NCI-H748 (cell line): ENCODE data around the gene TNFAIP8.

Source experiments
- DNase-seq: peaks from one replicate; lab custom pipeline; 2025; ENCODE audit not compliant: unreplicated experiment; lab: John Stamatoyannopoulos, UW

The TNFAIP8 gene

DNA sequence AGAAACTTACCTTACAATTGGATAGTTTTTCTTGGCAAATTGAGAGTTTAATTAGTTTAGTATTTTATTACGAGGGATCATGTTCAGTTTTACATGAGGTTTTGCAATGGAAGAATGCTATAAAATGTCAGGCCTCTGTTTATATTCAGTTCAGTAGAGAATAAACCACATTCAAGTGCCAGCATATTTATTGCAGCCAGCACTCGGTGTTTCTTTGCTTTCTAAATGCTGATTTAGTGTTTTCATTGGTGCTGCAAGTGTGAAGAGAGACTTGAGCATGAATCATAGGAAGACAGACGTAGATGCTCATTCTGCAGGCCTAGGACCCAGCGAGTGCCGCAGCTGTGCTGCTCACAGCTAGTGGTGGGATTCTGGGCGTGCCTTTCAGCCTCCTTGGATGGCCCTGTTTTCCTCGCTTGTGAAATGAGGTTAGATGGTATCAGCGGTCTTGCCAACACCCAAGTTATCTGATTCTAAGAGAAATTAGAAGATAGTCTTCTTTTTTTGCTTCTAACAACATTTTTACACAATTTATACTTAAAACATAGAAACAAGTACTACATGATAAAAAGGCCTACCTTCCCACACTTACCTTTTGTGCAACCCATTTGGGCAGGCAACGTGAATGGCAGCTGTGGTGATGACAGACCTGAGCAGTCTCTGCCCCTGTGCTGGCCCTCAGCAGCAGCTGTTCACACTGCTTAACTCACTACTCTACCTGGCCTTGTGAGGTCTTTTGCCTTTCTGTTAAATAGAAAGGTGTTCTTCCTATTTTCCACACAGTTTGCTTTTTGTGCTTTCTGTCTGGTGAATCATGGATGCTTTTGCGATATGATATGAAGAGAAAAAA is 26.8 kb upstream of the TNFAIP8 start:
- DNase-seq, result no peak

DNA sequence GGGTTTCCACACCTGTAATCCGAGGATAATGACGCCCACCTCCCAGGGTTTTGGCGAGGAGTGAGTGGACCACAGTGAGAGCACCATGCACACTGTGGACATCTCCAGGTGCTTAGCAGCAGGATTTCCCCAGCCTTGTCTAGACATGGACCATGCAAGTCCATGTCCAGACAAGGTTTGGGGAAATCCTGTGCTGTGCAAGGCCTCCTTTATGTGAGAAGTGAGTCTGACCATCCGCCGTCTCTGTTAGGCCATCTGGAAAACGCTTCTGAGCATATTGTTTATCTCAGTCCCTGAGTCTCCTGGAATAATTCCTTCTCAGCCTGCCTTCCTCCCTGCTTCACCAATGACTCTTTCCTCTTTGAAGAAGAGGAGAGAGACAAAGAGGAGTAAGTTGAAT is 26.2 kb upstream of the TNFAIP8 start:
- DNase-seq, result no peak

DNA sequence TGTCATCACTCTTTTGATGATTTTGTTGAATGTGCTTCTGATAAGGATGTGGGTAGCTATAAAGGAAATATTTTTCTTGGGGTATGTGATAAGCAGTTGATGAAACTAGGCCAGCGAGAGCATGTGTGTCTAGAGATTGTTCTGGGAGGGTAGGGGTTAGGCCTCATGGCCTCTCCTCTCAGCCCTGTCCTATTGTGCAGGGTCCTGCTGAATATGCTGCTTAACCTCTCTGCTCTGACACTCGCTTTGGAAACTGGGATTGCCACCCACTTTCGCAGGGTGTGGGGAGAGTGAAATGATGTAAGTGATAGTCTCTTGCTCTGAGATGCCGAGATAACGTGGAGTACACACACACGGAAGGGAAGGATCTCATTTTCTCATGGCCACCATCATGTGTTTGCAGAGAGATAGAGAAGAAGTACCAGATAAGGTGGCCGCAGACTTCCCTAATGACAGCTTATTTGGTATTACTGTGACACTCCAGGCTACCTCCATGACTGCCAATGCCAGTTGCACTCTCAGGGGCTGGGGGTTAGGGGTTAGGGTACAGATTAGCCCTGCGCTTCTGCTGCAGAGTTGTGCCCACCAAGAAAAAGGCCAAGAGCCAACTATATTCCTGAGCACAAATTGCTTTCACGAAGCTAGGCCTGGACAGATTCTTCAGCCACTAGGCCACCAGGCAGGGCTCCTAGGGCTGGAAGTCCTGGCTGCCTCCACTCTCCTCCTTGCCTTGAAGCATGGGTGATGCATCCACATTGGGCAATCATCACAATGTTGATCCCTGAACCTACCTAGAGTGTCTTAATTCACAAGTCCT is 25.2 kb upstream of the TNFAIP8 start:
- no peak for DNase-seq

DNA sequence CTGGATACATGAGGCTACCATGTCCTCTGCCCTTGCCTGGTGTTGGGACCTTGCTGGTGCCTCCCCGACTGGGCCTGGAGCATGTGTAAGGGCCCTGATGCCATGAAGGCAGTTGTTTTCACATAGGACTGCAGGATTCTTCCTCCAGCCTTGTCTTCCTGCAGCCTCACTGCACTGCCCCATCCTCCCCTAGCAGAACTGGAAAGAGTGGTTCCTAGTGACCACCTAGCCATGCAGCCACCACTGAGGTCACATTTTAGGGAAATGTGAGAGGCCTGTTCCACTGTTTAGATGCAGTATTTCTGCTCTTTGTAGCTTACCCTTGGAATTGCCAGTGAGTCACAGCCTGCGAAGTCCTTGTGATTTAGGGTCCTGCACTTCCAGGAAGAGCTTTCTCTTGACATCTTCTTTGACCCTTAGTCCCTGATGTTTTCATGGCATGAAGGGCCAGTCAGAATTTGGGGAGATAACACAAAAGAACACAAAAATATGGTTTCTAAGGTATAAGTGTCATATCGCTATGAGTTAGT is 24.2 kb upstream of the TNFAIP8 start:
- DNase-seq, result no peak

DNA sequence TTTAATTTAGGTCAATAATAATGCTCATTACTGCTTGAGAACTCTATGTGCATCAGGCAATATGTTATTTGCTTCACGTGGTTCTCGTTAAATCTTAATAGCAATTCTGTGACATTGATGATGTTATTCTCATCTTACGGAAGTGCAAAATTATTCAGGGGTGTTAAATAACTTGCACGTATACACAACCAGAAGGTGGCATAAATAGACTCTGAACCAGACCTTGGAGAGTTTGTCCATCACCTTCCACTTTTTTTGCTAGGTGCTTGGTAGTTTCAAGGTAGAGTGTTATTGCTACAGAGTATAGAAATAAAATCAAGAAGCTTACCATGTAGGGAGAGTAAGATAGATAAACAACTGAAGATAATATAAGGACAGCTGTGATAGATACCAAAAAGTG is 23.6 kb upstream of the TNFAIP8 start:
- DNase-seq, result no peak

DNA sequence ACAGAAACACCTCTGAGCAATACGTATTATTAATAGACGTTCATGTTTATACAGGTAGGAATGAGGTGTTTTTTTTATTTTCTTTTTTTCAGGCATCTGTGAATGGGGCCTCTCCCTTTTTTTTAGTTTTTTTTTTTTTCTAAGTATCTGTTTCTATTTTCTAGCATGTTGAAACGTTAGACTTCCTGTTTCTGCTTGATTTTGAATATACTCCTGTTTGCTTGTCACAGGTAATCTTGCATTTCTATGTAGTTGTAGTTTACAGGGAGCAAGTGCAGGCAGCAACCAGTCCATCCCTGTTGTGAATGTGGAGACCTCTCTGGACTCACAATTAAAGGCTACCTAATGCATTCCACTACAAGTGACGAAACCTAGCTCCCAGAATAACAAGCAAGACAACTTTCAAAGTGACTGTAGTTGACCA is 22.8 kb upstream of the TNFAIP8 start:
- no peak for DNase-seq

DNA sequence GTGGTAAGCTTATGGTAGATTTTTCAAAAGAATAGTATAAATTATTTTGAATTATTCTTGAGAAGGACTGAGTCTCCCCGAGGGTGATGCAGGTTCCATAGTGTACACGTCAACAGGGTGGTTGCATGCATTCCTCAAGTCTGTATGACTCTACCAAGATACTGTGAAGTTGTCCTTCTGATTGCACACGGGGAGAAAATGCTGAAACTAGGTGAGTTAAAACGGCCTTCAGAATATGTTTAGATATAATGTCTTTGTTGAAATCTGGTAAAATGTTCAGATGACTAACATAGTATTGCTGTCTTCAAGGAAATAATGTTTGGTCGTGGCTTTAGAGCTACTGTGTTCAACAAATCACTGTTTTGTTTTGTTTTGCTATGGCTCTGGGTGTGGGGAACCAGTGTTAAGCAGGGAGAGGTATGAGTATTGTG is 22.4 kb upstream of the TNFAIP8 start:
- DNase-seq, result no peak

DNA sequence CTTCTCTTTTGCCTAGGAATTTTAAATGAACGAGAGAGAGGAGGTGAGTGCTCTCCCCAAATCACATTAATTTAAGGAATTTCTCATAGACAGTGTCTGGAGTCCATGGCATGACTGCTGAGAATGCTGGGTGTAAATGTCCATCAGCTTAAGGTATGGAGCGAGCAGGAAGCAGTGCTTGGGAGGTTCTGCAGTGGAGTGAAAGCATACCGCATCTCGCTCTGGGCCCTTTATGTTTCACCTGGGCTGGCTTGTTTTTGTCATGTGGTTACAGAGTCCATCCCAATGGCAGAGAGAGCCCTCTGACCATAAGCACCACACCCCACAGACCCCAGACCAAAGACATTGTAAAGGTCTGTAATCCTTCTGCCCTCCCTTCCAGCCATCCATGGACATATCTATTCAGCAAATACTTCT is 20.6 kb upstream of the TNFAIP8 start:
- no peak for DNase-seq

DNA sequence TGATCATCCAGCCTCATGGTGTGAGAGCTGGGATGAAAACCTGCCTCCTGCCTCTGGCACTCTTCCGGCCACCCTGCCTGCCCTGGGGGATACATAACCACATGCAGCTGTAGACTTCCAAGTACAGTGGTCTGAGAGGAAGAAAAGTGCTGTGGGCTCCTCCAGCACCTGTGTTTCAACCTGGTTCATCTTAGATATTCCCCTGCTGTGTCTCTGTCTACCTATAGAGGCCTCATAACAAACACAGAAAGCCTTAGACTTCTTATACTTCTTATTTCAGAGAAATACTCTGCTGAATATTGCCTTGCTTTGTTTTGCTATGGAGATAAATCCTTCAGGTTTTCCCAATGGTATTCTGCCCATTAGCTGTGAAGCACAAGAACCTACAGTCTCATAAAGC is 19.6 kb upstream of the TNFAIP8 start:
- DNase-seq, result no peak

DNA sequence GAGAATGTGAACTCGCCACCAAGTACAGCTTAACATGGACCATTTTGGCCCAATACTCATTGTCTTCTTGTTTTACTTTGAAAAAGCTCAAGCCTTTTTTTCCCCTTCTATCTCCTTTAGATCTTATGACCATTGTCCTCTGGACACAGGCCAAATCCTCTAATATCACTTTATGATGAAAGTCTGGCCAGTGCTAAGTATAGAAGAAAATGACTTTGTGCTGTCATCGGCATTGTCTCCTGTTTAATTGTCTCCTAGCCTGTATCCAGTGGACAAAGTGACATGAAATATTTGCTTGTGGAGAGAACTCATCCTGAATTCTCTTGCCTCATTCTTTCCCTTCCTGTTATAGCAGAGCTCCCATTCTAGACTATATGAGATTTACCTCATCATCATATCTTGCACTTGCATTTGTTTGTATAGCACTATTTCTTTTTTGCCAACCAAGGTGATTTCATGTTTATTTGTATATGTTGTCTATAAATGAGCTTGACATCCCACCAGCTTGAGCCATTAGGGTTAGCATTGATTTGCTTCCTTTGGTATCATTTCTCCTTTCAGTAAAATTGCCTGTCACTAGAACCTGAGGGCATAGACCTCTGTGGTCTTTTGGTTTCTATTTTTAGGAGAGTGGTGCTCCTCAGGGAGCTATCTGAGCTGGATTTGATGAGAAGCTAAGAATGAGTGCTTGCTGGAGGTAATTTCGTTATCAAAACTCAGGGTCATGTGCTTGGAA is 18.8 kb upstream of the TNFAIP8 start:
- DNase-seq, result no peak

DNA sequence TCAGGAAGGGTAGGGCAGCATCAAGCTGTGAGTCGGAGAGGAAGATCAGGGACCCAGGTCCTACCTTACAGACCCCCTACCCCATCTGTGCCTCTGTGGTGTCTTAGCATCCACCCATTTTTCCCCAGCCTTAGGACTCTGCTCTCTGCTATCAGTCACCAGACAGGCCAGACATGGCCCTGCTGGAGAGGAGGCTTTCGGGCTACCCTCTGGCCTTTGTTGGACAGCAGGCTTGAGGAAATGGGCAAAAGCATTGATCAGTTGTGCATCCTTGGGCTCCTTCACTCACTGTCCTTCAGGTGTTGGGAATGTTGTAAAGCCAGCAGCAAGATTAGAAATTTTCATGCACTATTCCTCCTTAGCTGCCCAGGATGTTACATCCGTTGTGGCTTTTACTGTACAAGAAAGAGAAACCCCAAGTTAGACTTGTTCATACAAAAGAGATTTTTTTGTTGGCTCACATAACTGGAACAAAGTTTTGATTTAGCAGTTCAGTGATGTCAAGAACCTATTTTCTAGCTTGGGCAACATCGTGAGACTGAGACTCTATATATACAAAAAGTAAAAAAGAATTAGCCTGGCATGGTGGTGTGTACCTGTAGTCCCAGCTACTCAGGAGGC is 17.4 kb upstream of the TNFAIP8 start:
- no peak for DNase-seq

DNA sequence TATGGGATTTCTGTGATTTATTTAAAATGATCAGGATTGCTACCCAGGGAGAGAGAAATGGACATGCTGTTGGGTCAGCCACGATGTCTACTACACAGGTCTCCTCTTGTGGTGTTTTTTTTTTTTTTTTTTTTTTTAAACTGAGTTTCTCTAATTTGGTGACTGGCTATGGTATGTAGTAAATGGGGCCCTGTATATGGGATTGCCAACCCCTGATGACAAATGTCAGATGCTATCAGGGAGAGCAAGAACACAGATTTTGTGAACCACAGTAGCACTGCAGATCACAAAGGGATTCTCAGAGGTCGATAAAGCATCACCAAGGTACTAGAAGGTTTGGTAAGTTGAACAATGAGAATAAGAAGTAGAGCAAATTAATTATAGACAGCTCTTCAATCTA is 16.5 kb upstream of the TNFAIP8 start:
- DNase-seq, result no peak

DNA sequence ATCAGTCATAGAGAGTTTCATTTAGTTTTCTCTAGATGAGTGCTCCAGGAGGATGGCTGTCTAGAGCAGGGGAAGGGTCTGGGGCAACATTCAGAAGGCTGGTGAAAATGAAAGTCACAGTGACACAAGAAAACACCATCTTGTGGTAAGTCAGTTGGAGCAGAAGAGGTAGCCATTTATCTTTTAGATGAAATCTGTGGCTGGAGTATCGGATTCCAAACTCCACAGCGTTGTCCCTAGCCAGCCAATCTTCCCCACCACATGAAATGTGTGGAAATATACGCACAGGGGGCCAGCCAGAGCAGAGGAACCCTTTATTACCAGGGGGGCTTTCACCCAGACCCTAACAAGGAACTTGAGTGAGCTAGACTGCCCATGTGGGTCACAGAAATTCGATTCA is 15.9 kb upstream of the TNFAIP8 start:
- no peak for DNase-seq

DNA sequence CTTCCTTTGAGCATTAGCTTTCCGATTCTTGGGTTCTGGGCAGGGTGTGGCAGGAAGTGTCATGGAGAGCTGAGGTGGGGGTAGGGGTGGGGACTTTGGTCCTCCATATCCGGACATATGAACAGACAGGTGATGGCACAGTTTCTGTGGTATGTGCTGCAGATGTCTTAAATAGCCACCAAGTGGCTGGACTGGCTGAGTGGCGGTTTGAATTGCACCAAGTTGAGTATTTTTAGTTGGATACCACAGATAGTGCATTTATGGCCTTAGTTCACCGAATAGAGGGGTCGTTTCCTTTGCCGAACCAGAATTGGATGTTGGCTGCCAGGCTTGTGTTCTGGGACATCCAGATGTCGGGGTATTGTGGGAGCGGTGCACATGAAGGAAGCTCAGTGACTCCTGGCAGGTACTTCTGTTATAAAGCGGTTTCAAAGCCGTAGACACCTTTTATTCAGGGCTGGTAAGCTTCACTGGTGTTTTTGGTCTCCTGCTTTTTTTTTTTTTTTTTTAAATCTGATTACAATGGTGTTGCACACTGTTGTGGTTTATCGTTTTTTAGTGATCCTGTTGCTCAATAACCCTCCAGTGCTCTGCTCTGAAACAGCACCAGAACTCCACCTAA is 15.1 kb upstream of the TNFAIP8 start:
- DNase-seq, result no peak

DNA sequence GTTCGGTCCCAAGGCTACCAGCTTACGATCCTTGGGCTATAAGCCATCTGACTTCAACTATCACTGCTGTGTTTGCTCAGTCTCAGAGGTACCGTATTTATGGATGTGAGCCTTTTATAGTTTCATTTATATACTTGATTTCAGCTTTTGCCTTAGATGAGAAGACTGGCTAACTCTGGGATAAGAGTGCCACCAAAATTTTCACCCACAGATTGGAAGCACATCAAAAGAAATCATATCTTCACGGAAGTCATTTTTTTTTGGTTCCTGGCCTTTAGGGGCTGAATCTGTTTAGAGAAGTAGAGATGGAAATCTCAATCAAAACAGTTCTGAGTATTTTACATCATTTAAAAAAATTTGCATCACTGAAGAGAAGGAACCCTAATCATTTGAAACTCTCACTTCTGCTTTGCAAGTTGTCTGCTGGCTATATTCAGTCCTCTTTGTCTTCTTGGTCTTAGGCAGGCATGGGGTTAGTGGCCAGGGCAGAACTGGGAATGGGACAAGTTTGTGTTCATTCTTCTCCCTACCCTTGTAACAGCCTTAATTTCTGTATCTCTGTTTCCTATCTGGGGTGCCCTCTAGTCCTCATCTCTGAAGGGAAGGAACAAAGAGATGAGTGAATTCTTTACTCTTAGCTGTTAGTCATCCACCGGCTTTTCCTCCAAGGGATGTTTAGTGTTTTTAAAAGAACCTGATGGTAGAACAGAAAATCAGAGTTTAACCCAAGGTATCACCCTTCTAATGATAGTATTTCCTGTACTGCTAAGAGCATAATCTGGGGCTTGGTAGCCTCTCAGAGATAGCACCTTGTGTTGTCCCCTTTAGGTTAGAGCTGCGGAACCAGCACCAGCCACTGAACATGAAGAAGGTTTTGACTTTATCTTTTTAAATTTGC is 14.1 kb upstream of the TNFAIP8 start:
- DNase-seq, result no peak

DNA sequence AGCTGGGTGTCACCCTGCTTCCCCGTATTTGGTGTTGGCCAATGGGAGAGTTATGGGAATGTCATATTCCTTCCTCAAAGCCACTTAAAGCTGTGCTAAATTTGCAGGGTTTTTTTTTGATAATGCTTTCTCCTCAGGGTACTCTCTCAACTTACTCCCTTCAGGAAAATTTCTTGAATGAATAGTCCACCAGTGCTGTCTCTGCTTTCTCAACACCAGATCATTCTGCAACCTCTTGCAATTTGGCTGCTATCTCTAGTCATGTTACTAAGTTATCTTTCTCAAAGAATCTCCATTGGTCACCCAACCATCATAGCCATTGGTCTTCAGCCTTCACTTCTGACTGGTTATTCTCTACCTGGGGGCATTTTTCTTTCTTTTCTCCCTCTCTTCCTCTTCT is 13.4 kb upstream of the TNFAIP8 start:
- no peak for DNase-seq

DNA sequence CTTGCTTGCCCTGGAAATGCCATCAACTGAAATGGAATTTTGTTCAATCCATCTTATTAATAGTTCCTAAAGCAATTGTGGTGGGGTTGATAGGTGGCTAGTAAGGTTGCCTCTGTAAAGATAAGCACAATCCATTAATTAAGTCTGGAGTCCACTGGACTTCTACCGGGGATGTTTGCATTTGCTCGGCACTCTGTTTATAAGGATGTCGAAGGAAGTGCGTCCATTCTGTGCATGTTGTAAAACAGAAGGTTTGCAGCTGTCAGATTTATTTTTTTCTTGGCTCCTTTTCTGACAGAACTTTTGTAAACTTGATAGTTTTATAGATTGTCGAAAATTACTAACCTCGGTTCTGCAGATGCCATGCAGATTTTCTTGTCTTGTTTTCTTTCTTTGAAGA is 12.8 kb upstream of the TNFAIP8 start:
- no peak for DNase-seq

DNA sequence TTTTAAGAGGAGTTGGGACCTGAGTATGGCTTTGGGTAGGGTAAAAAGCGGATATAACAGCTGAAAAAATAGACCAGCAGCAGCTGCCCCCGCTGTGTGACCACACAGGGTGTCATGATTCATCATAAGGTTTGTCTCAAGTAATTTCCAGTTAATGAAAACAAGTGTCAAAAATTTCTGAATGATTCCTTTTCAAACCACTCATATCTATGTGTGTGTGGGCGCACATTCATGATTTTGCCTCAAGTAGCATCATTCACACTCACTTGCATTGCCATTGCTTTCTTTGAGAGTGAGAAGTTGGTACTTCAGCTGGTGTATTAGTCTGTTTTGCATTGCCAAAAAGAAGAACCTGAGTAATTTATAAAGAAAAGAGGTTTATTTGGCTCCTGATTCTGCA is 12.1 kb upstream of the TNFAIP8 start:
- no peak for DNase-seq

DNA sequence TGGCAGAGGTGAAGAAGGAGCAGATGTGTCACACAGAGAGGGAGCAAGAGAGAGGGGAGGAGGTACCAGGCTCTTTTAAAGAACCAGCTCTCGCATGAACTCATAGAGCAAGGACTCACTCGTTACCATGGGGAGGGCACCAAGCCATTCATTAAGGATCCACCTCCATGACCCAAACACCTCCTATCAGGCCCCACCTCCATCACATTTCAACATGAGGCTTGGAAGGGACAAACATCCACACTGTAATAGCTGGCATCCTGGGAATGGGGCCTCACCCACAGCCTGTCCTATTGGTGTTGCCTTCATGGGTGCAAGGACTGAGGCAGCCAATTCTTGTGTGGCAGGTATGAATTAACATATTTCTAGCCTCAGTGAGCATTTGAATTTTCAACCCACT is 11.6 kb upstream of the TNFAIP8 start:
- DNase-seq, result no peak
